ENCODE measurements around the gene ANP32B.

DNA sequence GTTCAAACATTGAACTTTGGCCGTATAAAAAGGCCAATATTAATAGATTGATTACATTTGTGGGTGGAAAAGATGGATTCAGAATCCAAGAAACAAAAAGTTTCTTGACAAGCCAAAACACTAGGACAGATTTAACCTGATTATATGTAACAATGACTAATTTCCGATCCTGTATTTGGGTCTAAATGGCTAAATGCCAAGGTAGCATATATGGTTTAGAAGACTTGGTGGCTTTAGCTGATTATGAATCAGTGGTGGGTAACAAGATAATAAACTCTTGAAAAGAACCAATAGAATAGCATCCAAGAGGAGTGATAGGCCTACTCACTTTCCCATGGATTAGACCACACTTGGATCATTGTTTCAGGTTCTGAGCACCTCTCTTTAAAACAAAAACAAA lies 21.8 kb upstream of the ANP32B start:
- TF ChIP-seq, protein P1, sequence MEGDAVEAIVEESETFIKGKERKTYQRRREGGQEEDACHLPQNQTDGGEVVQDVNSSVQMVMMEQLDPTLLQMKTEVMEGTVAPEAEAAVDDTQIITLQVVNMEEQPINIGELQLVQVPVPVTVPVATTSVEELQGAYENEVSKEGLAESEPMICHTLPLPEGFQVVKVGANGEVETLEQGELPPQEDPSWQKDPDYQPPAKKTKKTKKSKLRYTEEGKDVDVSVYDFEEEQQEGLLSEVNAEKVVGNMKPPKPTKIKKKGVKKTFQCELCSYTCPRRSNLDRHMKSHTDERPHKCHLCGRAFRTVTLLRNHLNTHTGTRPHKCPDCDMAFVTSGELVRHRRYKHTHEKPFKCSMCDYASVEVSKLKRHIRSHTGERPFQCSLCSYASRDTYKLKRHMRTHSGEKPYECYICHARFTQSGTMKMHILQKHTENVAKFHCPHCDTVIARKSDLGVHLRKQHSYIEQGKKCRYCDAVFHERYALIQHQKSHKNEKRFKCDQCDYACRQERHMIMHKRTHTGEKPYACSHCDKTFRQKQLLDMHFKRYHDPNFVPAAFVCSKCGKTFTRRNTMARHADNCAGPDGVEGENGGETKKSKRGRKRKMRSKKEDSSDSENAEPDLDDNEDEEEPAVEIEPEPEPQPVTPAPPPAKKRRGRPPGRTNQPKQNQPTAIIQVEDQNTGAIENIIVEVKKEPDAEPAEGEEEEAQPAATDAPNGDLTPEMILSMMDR (IDR thresholded peaks at IDR 0.05), result no peak
- no peak for TF ChIP-seq POLR2A (IDR thresholded peaks at IDR 0.05)

All from adrenal gland (tissue), 5 donors.